ENCODE data around the gene PRRG1. TPM values are rescaled to one million over a fixed set of nuclear protein-coding genes. Genes with fewer than 3 reads are reported as not detected.

The PRRG1 gene
- total RNA-seq, 2 donors from 2014 or later, result 3.7 to 5.0 TPM

DNA sequence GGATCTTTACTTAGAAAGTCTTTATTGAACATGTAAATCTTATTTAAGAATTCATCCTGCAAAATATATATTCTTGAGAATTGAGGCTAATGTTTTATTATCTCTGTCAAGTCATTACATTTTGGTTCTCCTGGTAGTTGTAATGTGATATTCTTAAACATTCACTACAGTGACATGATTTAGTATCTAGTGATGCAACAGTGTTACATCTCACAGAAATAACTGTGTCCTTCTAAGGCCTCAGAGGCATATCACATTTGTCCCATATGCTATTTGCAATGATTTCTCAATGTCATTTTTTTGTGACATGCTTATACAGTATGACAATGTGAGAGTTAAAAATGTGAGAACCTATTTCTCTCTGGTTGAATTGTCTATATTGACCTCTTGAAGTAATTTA lies 34.1 kb downstream of the PRRG1 start:
- DNase-seq (ENCODE audit: low spot score), result no peak
- no peak overlapping the region for H3K27ac ChIP-seq
- H3K27me3 ChIP-seq (replicated peaks; ENCODE audit: insufficient read depth), result no peaks in the 10 kb centered on the region
- H3K9me3 ChIP-seq, result no peaks in the 10 kb centered on the region
- H3K36me3 ChIP-seq, result no peaks in the 10 kb centered on the region
- intact Hi-C loops (cut with DNase I), result no loop called here
- no peak overlapping the region for H3K4me3 ChIP-seq
- TF ChIP-seq, protein P1, sequence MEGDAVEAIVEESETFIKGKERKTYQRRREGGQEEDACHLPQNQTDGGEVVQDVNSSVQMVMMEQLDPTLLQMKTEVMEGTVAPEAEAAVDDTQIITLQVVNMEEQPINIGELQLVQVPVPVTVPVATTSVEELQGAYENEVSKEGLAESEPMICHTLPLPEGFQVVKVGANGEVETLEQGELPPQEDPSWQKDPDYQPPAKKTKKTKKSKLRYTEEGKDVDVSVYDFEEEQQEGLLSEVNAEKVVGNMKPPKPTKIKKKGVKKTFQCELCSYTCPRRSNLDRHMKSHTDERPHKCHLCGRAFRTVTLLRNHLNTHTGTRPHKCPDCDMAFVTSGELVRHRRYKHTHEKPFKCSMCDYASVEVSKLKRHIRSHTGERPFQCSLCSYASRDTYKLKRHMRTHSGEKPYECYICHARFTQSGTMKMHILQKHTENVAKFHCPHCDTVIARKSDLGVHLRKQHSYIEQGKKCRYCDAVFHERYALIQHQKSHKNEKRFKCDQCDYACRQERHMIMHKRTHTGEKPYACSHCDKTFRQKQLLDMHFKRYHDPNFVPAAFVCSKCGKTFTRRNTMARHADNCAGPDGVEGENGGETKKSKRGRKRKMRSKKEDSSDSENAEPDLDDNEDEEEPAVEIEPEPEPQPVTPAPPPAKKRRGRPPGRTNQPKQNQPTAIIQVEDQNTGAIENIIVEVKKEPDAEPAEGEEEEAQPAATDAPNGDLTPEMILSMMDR (IDR thresholded peaks at IDR 0.05), result no peak
- TF ChIP-seq POLR2AphosphoS5 (IDR thresholded peaks at IDR 0.05) (no peak), POLR2A (IDR thresholded peaks at IDR 0.05) (no peak)
- no peaks in the 10 kb centered on the region for H3K4me1 ChIP-seq (replicated peaks)

DNA sequence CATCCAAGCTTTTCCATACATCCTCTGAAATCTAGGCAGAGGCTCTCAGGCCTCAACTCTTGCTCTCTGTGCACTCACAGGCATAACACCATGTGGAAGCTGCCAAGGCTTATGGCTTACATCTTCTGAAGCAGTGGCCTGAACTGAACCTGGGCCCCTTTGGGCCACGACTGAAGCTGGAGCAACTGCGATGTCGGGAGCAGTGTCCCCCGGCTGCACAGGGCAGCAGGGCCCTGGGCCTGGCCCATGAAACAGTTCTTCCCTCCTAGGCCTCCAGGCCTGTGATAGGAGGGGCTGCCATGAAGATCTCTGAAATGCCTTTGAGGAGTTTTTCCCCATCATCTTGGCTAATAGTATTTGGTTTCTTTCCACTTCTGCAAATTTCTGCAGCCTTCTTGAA lies 39.2 kb downstream of the PRRG1 start:
- no peaks in the 10 kb centered on the region for H3K9me3 ChIP-seq
- TF ChIP-seq POLR2A (IDR thresholded peaks at IDR 0.05), result no peak
- TF ChIP-seq, protein P1 (IDR thresholded peaks at IDR 0.05), result no peak
- TF ChIP-seq POLR2AphosphoS5 (IDR thresholded peaks at IDR 0.05), result no peak
- no peak for DNase-seq (ENCODE audit: low spot score)
- 95% methylated on average over 4 of the region's 4 CpGs for WGBS
- no peak overlapping the region for H3K27ac ChIP-seq
- H3K27me3 ChIP-seq (replicated peaks; ENCODE audit: insufficient read depth), result no peaks in the 10 kb centered on the region
- no peaks in the 10 kb centered on the region for H3K4me1 ChIP-seq (replicated peaks)
- H3K36me3 ChIP-seq, result no peaks in the 10 kb centered on the region
- H3K4me3 ChIP-seq, result no peak overlapping the region
- intact Hi-C loops (cut with DNase I), result no loop called here

DNA sequence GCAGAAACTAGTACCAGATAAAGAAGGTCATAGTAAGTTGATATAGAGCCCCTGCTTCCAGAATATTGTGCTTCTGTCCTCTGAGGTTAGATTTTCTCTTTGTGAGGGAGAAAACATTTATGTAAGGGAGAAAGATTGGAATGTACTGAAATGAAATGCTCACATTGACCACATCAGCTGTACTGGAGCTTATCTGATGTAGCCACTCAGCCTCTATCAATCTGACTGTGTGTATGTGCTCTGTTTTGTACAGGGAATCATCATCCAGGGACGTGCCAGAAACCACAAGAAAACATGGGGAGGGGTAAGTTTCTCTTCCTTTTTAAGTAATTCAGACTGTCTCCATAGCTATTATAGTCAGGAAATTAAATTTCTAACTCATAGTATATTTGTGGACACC lies 56.8 kb downstream of the PRRG1 start:
- Histone ChIP-seq H3K27me3 (replicated peaks; ENCODE audit: insufficient read depth) (no peaks in the 10 kb centered on the region), H3K36me3 (no peaks in the 10 kb centered on the region), H3K4me3 (no peak overlapping the region), H3K9me3 (no peaks in the 10 kb centered on the region), H3K27ac (no peak overlapping the region), H3K4me1 (replicated peaks) (no peaks in the 10 kb centered on the region)
- TF ChIP-seq POLR2AphosphoS5 (IDR thresholded peaks at IDR 0.05), result no peak
- DNase-seq (ENCODE audit: low spot score), result no peak
- intact Hi-C loops (cut with DNase I), result no loop called here
- 7% methylated on average over 1 of the region's 1 CpG for WGBS

- Histone ChIP-seq H3K27me3 (replicated peaks; ENCODE audit: insufficient read depth) (no peaks in the 10 kb centered on the region), H3K4me3 (no peak overlapping the region), H3K9me3 (no peaks in the 10 kb centered on the region), H3K4me1 (replicated peaks) (no peaks in the 10 kb centered on the region), H3K36me3 (no peaks in the 10 kb centered on the region), H3K27ac (no peak overlapping the region)
- intact Hi-C loops (cut with DNase I), result no loop called here
- no peak for DNase-seq (ENCODE audit: low spot score)
- TF ChIP-seq POLR2A (IDR thresholded peaks at IDR 0.05) (no peak), POLR2AphosphoS5 (IDR thresholded peaks at IDR 0.05) (no peak)
- TF ChIP-seq, protein P1 (IDR thresholded peaks at IDR 0.05), result no peak
- 98% methylated on average over 4 of the region's 4 CpGs for WGBS
Measured at GRCh38 chrX:37407736-37408135, 58.6 kb downstream of the PRRG1 start.

DNA sequence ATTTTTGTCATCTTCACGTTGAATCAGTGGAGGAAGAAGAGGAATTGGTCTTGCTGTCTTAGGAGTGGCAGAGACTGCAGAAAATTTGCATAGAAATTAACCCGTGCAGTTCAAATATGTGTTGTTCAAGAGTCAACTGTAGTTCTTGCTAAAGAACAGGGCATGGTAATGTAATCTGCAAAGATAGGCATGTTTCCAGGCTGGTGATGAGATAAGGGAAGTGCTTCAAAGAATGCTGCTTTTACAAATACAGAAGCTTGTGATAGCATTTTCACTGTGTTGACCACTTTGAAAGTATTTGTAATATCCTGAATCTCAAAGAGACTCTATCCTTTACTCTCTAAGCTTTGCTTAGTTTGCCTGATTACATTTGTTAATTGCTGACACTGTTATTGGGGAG lies 60.1 kb downstream of the PRRG1 start:
- H3K4me3 ChIP-seq, result no peak overlapping the region
- H3K4me1 ChIP-seq (replicated peaks), result no peaks in the 10 kb centered on the region
- intact Hi-C loops (cut with DNase I), result no loop called here
- no peak overlapping the region for H3K27ac ChIP-seq
- no peaks in the 10 kb centered on the region for H3K27me3 ChIP-seq (replicated peaks; ENCODE audit: insufficient read depth)
- H3K9me3 ChIP-seq, result no peaks in the 10 kb centered on the region
- H3K36me3 ChIP-seq, result no peaks in the 10 kb centered on the region
- WGBS, result 77% methylated on average over 2 of the region's 2 CpGs
- DNase-seq (ENCODE audit: low spot score), result no peak
- TF ChIP-seq, protein P1 (IDR thresholded peaks at IDR 0.05), result no peak
- TF ChIP-seq POLR2AphosphoS5 (IDR thresholded peaks at IDR 0.05) (no peak), POLR2A (IDR thresholded peaks at IDR 0.05) (no peak)

All from prostate gland (tissue), 2 donors.